ENCODE measurements around the gene TGFBRAP1.
"Not testable (repeated sequence)": the region's sequence is repeated elsewhere in the genome, so short reads cannot be mapped to it uniquely, and the experiment has no call there.

The TGFBRAP1 gene

GRCh38 chr2:105357122-105357521 is 27.6 kb upstream of the TGFBRAP1 start:
- DNase-seq: no peak

- DNase-seq: no peak
Observed at GRCh38 chr2:105344704-105345345, 15.3 kb upstream of the TGFBRAP1 start.

- DNase-seq: no peak
Observed at GRCh38 chr2:105339414-105339813, 9.9 kb upstream of the TGFBRAP1 start.

GRCh38 chr2:105338020-105338385 is 8.5 kb upstream of the TGFBRAP1 start:
- no peak for DNase-seq

- peak; percentile 81 for DNase-seq
Observed at GRCh38 chr2:105337122-105338019, 7.8 kb upstream of the TGFBRAP1 start, which contains the start of gene C2orf49. TSS of gene C2orf49 (plus strand) at chr2:105337540. CDS start at chr2:105337588, 48 bp downstream.

GRCh38 chr2:105336786-105337121 is 7.2 kb upstream of the TGFBRAP1 start:
- DNase-seq: no peak

- no peak for DNase-seq
Observed at GRCh38 chr2:105335469-105335868, 5.9 kb upstream of the TGFBRAP1 start.

- no peak for DNase-seq
Observed at GRCh38 chr2:105334211-105334610, 4.7 kb upstream of the TGFBRAP1 start.

GRCh38 chr2:105330681-105331375 is 1.3 kb upstream of the TGFBRAP1 start:
- no peak for DNase-seq

GRCh38 chr2:105329197-105329554 is 359 bp downstream of the TGFBRAP1 start:
- no peak for DNase-seq

- DNase-seq: no peak
Observed at GRCh38 chr2:105328281-105329196, 996 bp downstream of the TGFBRAP1 start.

GRCh38 chr2:105327690-105328089 is 1.8 kb downstream of the TGFBRAP1 start:
- DNase-seq: no peak

GRCh38 chr2:105327271-105327670 is 2.3 kb downstream of the TGFBRAP1 start:
- not testable (repeated sequence) for DNase-seq

GRCh38 chr2:105325389-105325963 is 4.1 kb downstream of the TGFBRAP1 start:
- DNase-seq: no peak

GRCh38 chr2:105324732-105325131 is 4.8 kb downstream of the TGFBRAP1 start:
- no peak for DNase-seq

- DNase-seq: no peak
Observed at GRCh38 chr2:105324101-105324500, 5.4 kb downstream of the TGFBRAP1 start.

- DNase-seq: no peak
Observed at GRCh38 chr2:105323111-105323510, 6.4 kb downstream of the TGFBRAP1 start.

- no peak for DNase-seq
Observed at GRCh38 chr2:105321875-105322646, 7.5 kb downstream of the TGFBRAP1 start.

GRCh38 chr2:105320651-105321215 is 8.8 kb downstream of the TGFBRAP1 start:
- DNase-seq: no peak

- no peak for DNase-seq
Observed at GRCh38 chr2:105317937-105318336, 11.6 kb downstream of the TGFBRAP1 start.

- no peak for DNase-seq
Observed at GRCh38 chr2:105315314-105315713, 14.2 kb downstream of the TGFBRAP1 start.

Data from T1000 (cell line).